Smooth muscle cell of the brain vasculature (primary cell): ENCODE results near the gene MAG.

Experiments
- DNase-seq: peaks from one replicate; pipeline ENCODE4 v3.0.0-alpha.2; 2012; ENCODE audit warnings: low read depth, low spot score

MAG gene

DNA sequence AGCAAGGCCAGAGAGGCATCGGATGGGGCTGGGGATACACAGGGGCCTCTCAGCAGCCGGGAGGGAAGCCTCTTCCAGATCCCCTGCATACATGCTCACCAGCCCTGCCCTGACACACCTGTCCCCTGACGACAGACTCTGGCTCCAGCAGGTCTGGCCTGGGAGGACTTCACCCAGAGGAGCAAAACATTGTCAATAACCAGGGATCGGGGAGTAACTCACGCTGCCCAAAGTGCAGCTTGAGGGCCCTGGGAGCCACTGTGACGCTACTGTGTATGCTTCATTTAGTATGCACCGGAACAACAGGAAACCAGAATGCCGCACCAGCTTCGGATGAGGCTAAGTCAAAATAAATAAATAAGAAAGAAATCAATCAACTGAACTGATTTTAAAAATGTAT, 24.6 kb downstream of the MAG start:
- DNase-seq: no peak

DNA sequence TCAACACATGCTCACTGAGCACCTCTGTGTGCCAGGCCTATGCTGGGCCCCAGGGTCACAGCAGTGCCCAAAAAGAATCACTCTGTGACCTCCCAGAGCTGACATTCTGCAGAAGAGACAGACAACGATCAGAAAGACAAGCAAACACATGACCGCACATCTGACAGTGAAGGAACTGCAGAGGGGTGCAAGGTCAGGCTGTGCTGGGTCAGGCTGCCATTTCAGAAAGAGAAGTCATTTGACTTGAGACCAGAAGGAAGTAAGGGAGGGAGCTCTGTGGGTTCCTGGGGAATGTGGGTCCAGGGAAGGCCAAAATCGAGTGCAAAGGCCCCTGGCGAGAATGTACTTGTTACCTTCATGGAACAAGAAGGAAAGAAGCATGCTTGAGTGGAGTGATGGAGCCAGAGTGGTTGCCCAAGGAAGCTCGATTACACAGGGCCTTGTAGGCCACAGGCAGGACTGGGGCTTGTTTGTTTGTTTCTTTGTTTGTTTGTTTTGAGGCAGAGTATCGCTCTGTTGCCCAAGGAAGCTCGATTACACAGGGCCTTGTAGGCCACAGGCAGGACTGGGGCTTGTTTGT, 25.6 kb downstream of the MAG start:
- DNase-seq: no peak

DNA sequence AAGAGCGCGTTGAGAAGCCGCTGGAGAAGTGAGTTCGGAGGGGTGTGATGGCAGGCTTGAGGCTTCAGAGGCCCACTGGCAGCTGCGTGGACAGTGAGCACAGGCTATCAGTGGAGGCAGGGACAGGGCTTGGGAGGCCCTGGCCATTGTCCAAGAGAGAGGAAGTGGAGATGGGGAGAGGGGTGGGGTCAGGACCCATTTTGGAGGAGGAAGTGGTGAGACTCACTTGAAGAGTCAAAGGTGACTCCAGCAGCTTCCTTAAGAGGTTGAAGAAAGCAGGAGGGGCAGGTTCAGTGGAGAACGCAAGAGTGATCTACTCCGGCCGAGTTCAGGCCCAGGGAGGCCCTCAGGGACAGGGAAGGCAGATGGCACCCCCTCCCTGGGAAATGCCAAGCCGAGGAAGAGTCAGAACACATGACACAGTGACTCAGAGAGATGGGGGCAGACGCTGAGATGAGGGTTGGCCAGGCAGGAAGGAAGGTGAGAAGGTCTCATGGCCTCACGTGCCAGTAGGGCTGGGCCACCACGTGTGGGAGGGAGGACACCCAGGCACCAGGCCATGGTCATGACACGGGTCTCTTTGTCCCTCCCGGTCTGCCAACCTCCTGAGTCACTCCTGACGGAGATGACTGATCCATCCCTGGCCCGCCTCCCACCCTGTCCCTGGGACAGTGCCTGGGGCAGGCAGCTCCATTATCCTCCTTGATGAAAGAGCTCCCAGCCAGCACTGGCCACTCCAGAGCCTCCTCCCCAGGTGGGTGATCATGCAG, 26.9 kb downstream of the MAG start:
- no peak for DNase-seq

DNA sequence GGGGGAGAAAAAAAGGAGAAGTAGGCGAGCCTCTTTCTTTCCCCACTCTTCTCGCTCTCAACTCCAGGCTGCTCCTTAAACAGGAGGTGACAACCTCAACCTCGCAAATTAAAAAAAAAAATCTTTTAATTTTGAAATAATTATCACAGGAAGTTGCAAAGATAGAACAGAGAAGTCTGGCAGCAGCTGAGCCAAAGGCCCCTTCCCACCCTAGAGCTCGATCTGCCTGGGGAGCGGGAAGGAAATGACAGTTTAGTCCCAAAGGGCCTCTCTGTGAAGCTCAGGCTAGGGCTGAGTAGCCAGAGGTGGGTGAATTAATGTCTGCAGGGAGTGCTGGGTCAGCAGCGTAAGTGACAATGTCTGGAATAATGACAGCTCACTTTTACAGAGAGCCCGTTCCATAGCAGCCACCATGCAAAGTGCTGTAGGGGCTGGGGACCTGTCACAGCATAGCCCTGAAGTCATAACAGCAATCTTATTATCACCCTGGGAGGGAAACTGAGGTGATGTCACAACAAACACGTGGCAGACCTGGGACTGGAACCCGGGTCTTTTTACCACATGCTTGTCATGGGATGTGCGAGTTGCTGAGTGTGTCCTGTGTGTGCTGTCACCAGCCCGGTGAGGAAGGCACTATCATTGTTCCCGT, 28.2 kb downstream of the MAG start:
- no peak for DNase-seq

DNA sequence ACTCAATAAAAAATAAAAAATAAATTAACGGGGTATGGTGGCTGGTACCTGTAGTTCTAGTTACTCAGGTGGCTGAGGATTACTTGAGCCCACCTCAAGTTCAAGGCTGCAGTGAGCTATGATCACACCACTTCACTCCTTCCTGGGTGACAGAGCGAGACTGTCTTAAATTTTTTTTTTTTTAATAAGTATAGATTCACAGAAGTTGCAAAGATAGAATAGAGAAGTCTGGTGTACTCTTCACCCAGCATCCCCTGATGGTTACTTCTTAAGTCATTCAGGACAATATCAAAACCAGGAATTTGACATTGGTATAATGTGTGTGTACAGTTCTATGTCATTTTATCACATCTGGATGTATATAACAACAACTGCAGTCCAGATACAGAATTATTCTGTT, 29.3 kb downstream of the MAG start:
- DNase-seq: no peak

DNA sequence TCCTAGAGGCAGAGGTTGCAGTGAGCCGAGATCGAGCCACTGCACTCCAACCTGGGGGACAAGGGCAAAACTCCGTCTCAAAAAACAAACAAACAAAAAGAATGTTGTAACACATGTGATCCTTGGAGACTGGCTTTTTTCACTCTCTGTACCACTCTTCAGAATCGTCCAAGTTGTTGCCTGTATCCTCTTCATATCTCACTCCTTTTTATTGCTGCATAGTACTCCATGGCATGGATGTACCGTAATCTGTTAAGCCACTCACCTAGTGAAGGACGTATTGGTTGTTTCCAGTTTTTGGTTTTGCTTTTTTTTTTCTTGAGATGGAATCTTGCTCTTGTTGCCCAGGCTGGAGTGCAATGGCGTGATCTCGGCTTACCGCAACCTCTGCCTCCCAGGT, 30.1 kb downstream of the MAG start:
- DNase-seq: no peak

DNA sequence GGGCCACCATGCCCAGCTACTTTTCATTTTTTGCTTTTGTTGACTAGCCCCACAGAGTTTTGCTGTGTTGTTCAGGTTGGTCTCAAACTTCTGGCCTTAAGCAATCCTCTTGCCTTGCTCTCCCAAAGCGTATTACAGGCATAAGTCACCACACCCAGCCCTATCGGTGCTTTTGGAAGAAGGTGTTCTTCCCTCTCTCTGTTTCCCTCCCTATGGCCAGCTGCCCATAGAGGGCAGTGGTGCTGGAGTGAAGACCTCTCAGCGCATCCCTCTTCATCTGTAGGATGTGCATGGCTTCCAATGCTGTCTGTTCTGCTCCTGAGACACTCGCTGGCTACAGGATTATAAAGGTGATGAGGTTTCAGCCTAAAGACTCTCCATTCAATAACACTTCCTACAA, 35.7 kb downstream of the MAG start:
- DNase-seq: no peak

DNA sequence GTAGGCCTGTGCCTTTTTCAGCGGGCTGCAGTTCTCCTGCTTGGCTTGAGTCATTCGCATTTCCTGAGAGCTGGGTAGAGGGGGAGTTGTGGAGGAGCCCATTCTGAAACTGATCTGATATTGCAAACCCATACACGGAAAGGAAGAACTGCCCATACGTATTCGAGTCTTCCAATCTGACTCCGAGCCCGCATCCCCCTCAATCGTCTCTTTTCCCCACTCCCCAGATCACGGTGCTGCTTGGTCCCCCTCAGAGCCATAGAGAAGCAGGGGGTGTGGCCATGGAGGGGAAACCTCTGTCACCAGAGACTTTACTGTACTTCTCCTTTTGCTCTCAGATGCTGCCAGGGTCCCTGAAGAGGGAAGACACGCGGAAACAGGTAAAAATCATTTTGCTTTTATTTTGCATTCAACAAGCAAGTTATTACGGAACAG, 36.9 kb downstream of the MAG start, which contains the start of gene CD22:
Gene CD22 (plus strand): TSS at position 337 of the 435 bp plus-strand sequence. CDS start 2,854 bp downstream, outside the sequence.
- DNase-seq: no peak

DNA sequence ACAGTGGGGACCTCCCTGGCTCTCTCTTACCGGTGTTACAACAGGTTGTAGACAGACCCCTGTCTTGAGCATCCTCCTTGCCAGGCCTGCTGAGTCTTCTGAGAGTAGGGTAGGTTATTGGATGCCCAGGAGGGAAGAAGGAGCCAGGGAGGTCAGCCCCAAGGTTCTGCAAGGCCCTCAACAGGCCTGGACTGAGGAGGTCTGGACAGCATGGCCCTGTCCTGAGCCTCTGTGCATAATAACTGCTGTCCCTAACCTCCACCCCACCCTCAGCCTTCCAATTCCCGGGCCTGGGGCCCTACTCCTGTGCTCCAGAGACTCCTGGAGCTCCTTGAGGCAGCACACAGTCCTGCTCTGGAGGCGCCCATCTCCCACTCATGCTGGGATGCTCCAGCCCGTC, 37.4 kb downstream of the MAG start:
- DNase-seq: no peak

DNA sequence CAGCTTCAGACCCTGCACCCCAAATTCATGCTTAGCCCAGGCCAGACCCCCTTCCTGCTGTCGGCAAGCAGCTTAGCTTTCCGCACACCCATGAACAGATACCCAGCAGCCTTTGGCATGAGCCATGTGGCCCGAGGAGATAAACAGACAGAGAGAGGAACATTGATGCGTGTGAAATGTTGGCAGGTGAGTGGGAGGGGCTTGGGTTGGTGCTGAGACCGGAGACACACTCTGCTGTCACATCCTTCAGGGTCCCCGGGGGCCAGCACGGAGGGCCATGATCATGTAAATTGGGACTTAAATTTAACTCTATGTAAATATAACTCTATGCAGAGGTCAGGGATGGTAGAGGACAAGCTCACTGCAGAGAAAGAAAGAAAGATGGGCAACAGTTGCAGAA, 38.5 kb downstream of the MAG start:
- no peak for DNase-seq

DNA sequence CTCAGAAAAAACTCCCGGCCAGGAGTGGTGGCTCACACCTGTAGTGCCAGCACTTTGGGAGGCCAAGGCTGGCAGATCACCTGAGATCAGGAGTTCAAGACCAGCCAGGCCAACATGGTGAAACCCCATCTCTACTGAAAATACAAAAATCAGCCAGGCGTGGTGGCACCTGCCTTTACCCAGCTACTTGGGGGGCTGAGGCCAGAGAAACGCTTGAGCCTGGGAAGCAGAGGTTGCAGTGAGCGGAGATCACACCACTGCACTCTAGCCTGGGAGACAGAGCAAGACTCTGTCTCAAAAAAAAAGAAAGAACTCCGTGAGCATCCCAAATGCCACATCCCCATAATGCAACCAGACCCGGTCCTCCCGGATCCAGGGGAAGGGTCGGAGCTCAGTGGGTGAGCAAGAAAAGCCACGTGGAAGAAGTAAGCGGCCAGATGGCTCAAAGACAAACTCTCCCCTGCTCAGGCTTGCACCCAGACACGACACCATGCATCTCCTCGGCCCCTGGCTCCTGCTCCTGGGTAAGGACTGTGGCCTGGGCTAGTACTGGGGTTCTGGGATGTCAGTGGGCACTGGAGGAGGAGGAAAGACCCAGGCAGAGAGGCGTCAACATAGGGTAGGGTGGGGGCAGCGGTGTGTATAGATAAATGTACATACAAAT, 39.7 kb downstream of the MAG start:
- no peak for DNase-seq

DNA sequence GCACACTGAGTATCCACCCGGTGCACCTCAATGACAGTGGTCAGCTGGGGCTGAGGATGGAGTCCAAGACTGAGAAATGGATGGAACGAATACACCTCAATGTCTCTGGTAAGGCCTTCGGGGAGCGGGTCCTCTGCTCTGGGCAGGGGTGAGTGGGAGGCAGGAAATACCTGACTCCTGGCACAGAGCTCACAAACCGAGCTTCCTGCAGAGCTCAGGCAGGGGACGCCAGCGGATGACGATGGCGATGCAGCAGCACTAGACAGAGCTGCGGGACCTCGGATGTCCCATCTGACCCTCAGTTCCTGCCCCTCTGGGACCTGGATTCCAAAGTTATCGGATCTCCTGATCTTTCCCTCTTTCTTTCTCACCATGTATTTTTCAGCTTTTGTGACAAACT, 40.9 kb downstream of the MAG start:
- no peak for DNase-seq

DNA sequence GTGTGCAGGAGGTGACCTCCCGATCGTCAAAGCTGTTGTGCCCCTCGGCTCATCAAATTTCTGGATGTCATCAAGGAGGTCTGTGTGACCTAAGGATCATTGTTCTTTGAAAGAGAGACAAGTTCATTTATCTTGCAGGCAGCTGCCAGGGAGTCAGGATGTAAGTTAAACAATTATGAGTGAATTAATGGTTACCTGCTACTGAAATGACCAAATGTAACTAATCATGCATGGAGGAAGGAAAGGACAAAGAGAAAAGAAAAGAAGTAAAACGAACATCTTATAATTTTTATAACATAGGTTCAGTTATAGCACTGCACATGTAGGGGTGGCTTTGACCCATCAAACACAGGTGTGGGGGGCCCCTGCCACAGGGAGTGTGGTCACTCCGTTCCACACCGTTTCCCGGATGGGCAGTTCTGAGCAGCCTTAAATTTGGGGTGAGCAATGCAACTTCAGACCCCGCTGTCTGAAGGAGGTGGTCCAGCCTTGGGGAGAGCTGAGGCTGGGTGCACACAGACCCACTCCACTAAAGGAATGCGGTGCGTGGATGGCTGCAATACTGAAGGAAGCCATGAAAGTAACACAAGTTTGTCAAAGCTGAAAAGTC, 42.3 kb downstream of the MAG start:
- no peak for DNase-seq

DNA sequence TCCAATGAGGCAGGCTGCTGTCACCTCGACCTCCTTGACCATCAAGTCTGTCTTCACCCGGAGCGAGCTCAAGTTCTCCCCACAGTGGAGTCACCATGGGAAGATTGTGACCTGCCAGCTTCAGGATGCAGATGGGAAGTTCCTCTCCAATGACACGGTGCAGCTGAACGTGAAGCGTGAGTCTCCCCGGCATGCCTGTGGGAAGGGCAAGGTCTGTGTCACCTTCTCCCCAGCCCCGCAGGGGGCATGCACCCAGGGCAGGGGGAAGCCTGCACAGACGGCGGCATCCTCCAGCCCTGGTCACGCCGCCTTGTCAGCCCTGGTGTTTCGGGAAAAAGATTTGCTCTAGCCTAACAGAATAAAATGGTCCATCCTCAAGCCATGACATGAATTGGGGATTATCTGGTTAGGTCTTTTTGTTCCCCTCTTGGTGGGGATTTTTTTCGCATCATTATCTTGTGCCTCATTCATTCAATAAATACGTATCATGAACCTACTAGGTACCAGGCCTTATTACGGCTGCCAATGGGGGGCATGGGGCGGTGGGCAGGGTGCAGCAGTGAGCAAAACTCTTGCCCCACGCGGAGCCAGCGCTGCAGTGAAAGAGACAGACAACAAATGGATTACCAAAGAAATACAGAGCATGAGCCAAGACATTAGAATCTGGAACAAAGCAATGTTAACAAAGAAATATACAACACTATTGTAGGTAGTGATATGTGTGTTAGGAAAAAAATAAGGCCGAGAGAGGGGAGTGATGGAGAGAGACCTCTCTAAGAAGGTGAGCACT, 44.4 kb downstream of the MAG start:
- no peak for DNase-seq

DNA sequence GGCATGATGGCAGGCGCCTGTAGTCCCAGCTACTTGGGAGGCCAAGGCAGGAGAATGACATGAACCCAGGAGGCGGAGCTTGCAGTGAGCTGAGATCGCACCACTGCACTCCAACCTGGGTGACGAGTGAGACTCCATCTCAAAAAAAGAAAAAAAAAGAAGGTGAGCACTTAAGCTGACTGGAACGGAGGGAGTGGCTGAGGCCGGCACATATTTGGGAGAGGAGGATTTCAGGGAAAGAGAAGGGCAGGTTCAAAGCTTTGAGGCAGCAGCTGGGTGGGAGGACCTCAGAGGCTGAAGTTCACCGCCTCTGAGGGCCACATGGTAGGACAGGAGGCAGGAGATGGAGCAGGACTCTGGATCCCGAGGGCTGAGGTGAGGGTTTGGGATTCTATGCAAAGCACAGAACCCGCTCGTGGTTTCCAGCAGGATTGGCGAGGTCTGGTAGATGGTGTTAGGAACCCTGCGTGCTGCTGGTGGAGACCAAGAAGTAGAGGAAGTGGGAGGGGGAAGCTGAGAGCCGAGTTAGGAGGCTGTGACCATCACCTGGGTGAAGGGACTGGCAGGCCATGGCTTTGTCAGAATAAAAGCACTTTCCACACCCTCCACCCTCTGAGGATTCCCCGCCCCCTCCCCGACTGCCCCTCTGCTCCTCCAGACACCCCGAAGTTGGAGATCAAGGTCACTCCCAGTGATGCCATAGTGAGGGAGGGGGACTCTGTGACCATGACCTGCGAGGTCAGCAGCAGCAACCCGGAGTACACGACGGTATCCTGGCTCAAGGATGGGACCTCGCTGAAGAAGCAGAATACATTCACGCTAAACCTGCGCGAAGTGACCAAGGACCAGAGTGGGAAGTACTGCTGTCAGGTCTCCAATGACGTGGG, 45.4 kb downstream of the MAG start:
- no peak for DNase-seq

DNA sequence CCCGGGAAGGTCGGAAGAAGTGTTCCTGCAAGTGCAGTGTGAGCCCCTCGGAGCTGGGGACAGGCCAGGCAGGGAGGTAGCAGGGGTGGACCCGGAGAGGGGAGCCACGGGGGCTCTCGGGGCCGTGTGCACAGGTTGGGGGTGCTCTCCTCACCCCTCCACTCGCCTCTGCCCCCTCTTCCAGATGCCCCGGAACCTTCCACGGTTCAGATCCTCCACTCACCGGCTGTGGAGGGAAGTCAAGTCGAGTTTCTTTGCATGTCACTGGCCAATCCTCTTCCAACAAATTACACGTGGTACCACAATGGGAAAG, 46.0 kb downstream of the MAG start:
- no peak for DNase-seq

DNA sequence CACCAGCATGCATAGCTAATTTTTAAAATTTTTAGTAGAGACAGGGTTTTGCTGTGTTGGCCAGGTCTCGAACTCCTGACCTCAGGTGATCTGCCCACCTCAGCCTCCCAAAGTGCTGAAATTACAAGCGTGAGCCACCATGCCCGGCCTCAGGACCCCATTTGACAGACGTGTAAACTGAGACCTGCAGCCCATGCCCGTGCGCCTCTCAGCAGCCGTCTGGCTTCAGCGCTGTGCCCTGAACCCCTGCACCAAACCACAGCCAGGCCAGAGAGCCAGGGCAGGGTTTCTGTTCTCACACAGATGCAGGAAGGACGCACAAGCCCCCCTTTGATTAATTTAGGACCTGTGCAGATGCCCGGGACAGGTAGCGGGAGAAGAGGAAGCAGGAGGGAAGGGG, 48.5 kb downstream of the MAG start:
- DNase-seq: no peak

DNA sequence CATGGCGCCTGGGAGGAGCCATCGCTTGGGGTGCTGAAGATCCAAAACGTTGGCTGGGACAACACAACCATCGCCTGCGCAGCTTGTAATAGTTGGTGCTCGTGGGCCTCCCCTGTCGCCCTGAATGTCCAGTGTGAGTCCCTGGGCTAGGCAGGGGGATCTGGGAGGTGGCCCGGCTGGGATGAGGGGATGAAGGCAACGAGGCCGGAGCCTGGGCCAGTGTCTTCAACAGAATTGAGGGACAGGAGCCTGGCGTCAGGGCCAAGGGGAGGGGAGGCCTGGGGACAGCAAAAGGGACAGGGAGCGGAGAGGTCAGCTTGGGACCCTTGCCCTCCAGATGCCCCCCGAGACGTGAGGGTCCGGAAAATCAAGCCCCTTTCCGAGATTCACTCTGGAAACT, 49.0 kb downstream of the MAG start:
- no peak for DNase-seq

DNA sequence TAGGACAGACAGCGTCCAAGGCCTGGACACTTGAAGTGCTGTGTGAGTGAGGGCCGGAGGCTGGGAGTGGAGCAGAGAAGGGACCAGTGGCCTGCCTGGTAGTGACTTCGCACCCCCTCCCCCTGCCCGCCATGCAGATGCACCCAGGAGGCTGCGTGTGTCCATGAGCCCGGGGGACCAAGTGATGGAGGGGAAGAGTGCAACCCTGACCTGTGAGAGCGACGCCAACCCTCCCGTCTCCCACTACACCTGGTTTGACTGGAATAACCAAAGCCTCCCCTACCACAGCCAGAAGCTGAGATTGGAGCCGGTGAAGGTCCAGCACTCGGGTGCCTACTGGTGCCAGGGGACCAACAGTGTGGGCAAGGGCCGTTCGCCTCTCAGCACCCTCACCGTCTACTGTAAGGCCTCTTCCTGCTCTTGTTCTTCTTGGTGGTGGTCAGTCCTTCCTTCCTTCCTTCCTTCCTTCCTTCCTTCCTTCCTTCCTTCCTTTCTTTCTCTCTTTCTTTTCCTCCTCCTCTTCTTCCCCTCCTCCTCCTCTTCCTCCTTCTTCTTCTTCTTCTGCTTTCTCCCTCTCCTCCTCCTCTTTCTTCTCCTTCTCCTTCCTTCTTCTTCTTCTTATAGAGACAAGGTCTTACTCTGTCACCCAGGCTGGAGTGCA, 49.7 kb downstream of the MAG start:
- DNase-seq: no peak

DNA sequence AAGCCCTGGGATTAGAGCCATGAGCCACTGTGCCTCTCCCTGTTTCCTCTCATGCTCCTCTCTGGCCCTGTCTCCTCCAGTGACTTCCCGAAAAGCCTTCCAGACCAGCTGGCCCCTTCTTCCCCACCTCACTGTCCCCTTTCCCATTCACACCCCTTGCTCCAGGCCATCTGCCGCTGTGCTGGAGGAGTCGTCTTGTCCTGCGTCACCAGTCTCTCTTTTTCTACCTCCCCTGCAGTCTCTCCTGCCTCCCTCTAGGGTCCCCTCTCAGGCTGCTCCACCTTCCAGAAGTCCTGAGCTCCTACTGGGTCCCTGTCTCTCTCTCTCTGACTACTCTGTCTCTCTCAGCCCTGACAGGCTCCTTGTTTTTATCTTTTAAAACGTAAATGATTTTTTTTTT, 50.5 kb downstream of the MAG start:
- no peak for DNase-seq
